Measurements from ENCODE around the gene SLC25A20. TPM values are rescaled to one million over a fixed set of nuclear protein-coding genes. Genes with fewer than 3 reads are reported as not detected.

Gene SLC25A20
- total and polyA plus RNA-seq, 2 of the 4 experiments (the other 2 are of a cell fraction), result 23.8 to 27.1 TPM

GRCh38 chr3:48859206-48859605 is 39.5 kb downstream of the SLC25A20 start:
- no peak overlapping the region for H4K91ac ChIP-seq (ENCODE audit: insufficient read depth, low read depth, low read length)
- WGBS, 2 experiments (ENCODE audit: extremely low coverage in 2 of 2, insufficient read length in 1 of 2), result no CpG with 5 or more reads among the region's 2 CpGs

More at GRCh38 chr3:48859206-48859605, 39.5 kb downstream of the SLC25A20 start:
- peaks cover 7% of the 10 kb centered on the region for H3K9me1 ChIP-seq (ENCODE audit: insufficient read depth, low read length)
- no TSS peak for BruUV-seq (replicated peaks)
- DNase-seq, result no peak
- H3K9me3 ChIP-seq (ENCODE audit: control insufficient read depth, insufficient read depth, low read length), result no peaks in the 10 kb centered on the region
- H4K8ac ChIP-seq (ENCODE audit: low read depth in 2 of 2, low read length in 2 of 2), result no peak overlapping the region
- no peak overlapping the region for H2AFZ ChIP-seq (replicated peaks; ENCODE audit: low read length, poor library complexity)
- no peak overlapping the region for H3K4ac ChIP-seq (ENCODE audit: low read depth, low read length)
- H3K79me1 ChIP-seq (ENCODE audit: low read depth in 1 of 2, low read length in 2 of 2), result peaks cover 0 to 6% of the 10 kb centered on the region in 2 experiments; a peak in 1 of 4 replicates
- no peaks in the 10 kb centered on the region for H3K27me3 ChIP-seq (ENCODE audit: control insufficient read depth, insufficient read depth, low read length)
- H4K5ac ChIP-seq (ENCODE audit: low read depth, low read length), result no peak overlapping the region
- no peak for ATAC-seq (ENCODE audit: low read depth)
- H3K23ac ChIP-seq (ENCODE audit: low read depth, low read length), result no peak overlapping the region
- 0 out of 2 replicates have a peak, but pooled peaks cover 3% of the 10 kb centered on the region for H3K4me1 ChIP-seq (ENCODE audit: control insufficient read depth, insufficient read depth, low read length)
- POLR2A ChIA-PET (ENCODE audit: unreplicated experiment), result no interaction called here
- no peak overlapping the region for H3K18ac ChIP-seq (ENCODE audit: low read depth, low read length)
- H3K14ac ChIP-seq (replicated peaks; ENCODE audit: low read depth, low read length), result no peak overlapping the region
- no peak overlapping the region for H2AK9ac ChIP-seq (replicated peaks; ENCODE audit: low read depth, low read length, poor library complexity)
- in situ Hi-C loops (cut with MboI; ENCODE audit: low sequenced_read_pairs) (no loop called here), intact Hi-C loops (cut with micrococcal nuclease) (no loop called here), dilution Hi-C loops (cut with HindIII; ENCODE audit: low sequenced_read_pairs, unreplicated experiment) (no loop called here)
- H3K56ac ChIP-seq (ENCODE audit: extremely low read depth, insufficient read depth, low read length), result no peak overlapping the region
- H3K4me3 ChIP-seq (ENCODE audit: insufficient read depth, low read depth, low read length), result no peak overlapping the region
- H2BK120ac ChIP-seq (ENCODE audit: low read depth, low read length), result no peak overlapping the region
- H3K4me2 ChIP-seq (ENCODE audit: low read depth, low read length), result no peak overlapping the region
- no peak overlapping the region for H2BK5ac ChIP-seq (ENCODE audit: low read depth, low read length, poor library complexity, severe bottlenecking)
- H3K36me3 ChIP-seq (ENCODE audit: control insufficient read depth, insufficient read depth, low read length), result peaks cover 16% of the 10 kb centered on the region
- CTCF ChIA-PET, result interaction anchor here (0.6 kb wide), 1 partner anchor 52 kb away, joined by 7 read pairs; no protein-coding TSS in a partner anchor
- H4K20me1 ChIP-seq (ENCODE audit: insufficient read depth, low read length), result no peaks in the 10 kb centered on the region
- H3K9ac ChIP-seq (ENCODE audit: low read depth, low read length), result no peak overlapping the region
- TF ChIP-seq BHLHE40 (IDR thresholded peaks at IDR 0.05; ENCODE audit: low read depth, low read length) (no peak), CTCF (conservative IDR thresholded peaks at IDR 0.05; ENCODE audit: low read depth, low read length) (no peak), RAD21 (IDR thresholded peaks at IDR 0.05; ENCODE audit: low read length) (no peak), CHD1 (IDR thresholded peaks at IDR 0.05; ENCODE audit: low read depth, low read length) (no peak), MXI1 (IDR thresholded peaks at IDR 0.05; ENCODE audit: borderline replicate concordance, low read depth, low read length) (no peak), POLR2A (IDR thresholded peaks at IDR 0.05; ENCODE audit: low read depth, low read length) (no peak), MAZ (IDR thresholded peaks at IDR 0.05; ENCODE audit: borderline replicate concordance, low read depth, low read length) (no peak), RFX5 (IDR thresholded peaks at IDR 0.05; ENCODE audit: low read depth, low read length) (no peak), RCOR1 (IDR thresholded peaks at IDR 0.05; ENCODE audit: insufficient replicate concordance, low read length) (no peak), USF2 (IDR thresholded peaks at IDR 0.05; ENCODE audit: low read depth, low read length) (no peak), CEBPB (IDR thresholded peaks at IDR 0.05; ENCODE audit: low read depth, low read length) (no peak), ELK1 (IDR thresholded peaks at IDR 0.05; ENCODE audit: borderline replicate concordance, low read depth, low read length) (no peak)
- H2BK15ac ChIP-seq (ENCODE audit: low read depth, low read length), result no peak overlapping the region
- H2AK5ac ChIP-seq (ENCODE audit: low read depth, low read length), result no peak overlapping the region
- no peak overlapping the region for H2BK20ac ChIP-seq (ENCODE audit: low read depth, low read length)
- H3K27ac ChIP-seq (ENCODE audit: insufficient read depth, low read length), result no peak overlapping the region
